A549 (cell line): Measurements from ENCODE around the gene ASB1. TPM values are rescaled to one million over a fixed set of nuclear protein-coding genes. Genes with fewer than 3 reads are reported as not detected.

Experiments
- ATAC-seq, 2 experiments: fragments of 200-7000 bp in 1 of 2; fragments of >200 bp in 1 of 2; cut with Nextera tagmentation in 1 of 2; cut with Tn5 transposase in 1 of 2; 3 replicates each; pipeline versions ENCODE4 v1.8.0 to v1.9.1; 2018 to 2020; ENCODE audit warnings: mild to moderate bottlenecking in 1 of 2, moderate library complexity in 1 of 2
- CTCF ChIA-PET: fragments of 300-600 bp; sonication (Branson Sonifier 250); formaldehyde crosslinking; extraction: SDS; loops from one replicate; lab custom pipeline; 2021; ENCODE audit warnings: antibody characterized with exemption, inconsistent platforms; lab: Yijun Ruan, JAX
- POLR2A ChIA-PET: fragments of 350-600 bp; formaldehyde crosslinking; extraction: SDS; loops from one replicate; lab custom pipeline; 2021; ENCODE audit warnings: antibody characterized with exemption, inconsistent platforms; lab: Yijun Ruan, JAX
- DNase-seq, 2 experiments: peaks; one replicate each; pipeline versions ENCODE4 v3.0.0 to v3.0.0-alpha.2; 2011 to 2016; ENCODE audit warnings: low read depth in 1 of 2, low spot score in 1 of 2
- FAIRE-seq: peaks from 2 replicates; lab custom pipeline; 2011; peaks lifted over from hg19 to GRCh38; lab: Jason Lieb, UNC
- H3K27ac ChIP-seq, 2 experiments: fragments of >200 bp; sonication (Bioruptor Twin); formaldehyde crosslinking; 3 replicates each; pipeline ENCODE4 v1.5.1; 2016 to 2017
- H3K4me1 ChIP-seq: fragments of >200 bp; sonication (Bioruptor Twin); formaldehyde crosslinking; 3 replicates; pipeline ENCODE4 v1.6.1; 2016
- H3K4me2 ChIP-seq: fragments of >200 bp; sonication (Bioruptor Twin); formaldehyde crosslinking; 3 replicates; pipeline ENCODE4 v1.6.1; 2016
- H3K4me3 ChIP-seq: fragments of >200 bp; sonication (Bioruptor Twin); formaldehyde crosslinking; 3 replicates; pipeline ENCODE4 v1.5.1; 2016
- H3K9me3 ChIP-seq: fragments of >200 bp; sonication (Bioruptor Twin); formaldehyde crosslinking; 3 replicates; pipeline ENCODE4 v1.6.1; 2016
- BHLHE40 ChIP-seq: IDR thresholded peaks from 2 replicates; pipeline ENCODE4 v1.6.1; 2012; ENCODE audit warnings: low read depth, low read length, inconsistent platforms
- CEBPB ChIP-seq, 2 experiments: fragments of >200 bp in 1 of 2; sonication (Bioruptor Twin) in 1 of 2; formaldehyde crosslinking in 1 of 2; IDR thresholded peaks; 2 replicates each; pipeline ENCODE4 v1.6.1; 2012 to 2016
- CHD4 ChIP-seq: fragments of 200-600 bp; sonication (generic); IDR thresholded peaks from 2 replicates; pipeline ENCODE4 v1.6.1; 2016; ENCODE audit warnings: antibody characterized with exemption, mild to moderate bottlenecking, borderline replicate concordance
- EHF ChIP-seq: fragments of 250-450 bp; sonication (Bioruptor Pico); IDR thresholded peaks from 2 replicates; pipeline ENCODE4 v1.5.0; 2020; ENCODE audit warnings: mild to moderate bottlenecking
- EP300 ChIP-seq, 2 experiments: fragments of >200 bp; sonication (Bioruptor Twin); formaldehyde crosslinking; IDR thresholded peaks; 2 replicates in 1 of 2; 3 replicates in 1 of 2; pipeline ENCODE4 v1.6.1; 2016 to 2017
- FOSL2 ChIP-seq, 2 experiments: fragments of 450-650 bp in 1 of 2; fragments of >200 bp in 1 of 2; sonication (Bioruptor Twin) in 1 of 2; formaldehyde crosslinking; IDR thresholded peaks; 2 replicates each; pipeline versions ENCODE4 v1.5.0 to v1.6.1; 2016 to 2020; ENCODE audit warnings: mild to moderate bottlenecking in 1 of 2, moderate library complexity in 1 of 2
- GATA3 ChIP-seq: IDR thresholded peaks from 2 replicates; pipeline ENCODE4 v1.6.1; 2012; ENCODE audit warnings: borderline replicate concordance
- HDAC2 ChIP-seq: fragments of 200-600 bp; sonication (generic); IDR thresholded peaks from 2 replicates; pipeline ENCODE4 v1.6.1; 2016
- HEYL ChIP-seq: fragments of 250-450 bp; sonication (Bioruptor Pico); IDR thresholded peaks from 2 replicates; pipeline ENCODE4 v1.8.0; 2021; ENCODE audit warnings: mild to moderate bottlenecking, moderate library complexity
- HOXB5 ChIP-seq: fragments of 250-450 bp; sonication (Bioruptor Pico); IDR thresholded peaks from 2 replicates; pipeline ENCODE4 v1.5.0; 2020; ENCODE audit warnings: mild to moderate bottlenecking, moderate library complexity
- JUN ChIP-seq, 2 experiments: fragments of >200 bp; sonication (Bioruptor Twin); formaldehyde crosslinking; IDR thresholded peaks; 2 replicates in 1 of 2; 3 replicates in 1 of 2; pipeline ENCODE4 v1.6.1; 2016 to 2017
- JUNB ChIP-seq: fragments of >200 bp; sonication (Bioruptor Twin); formaldehyde crosslinking; IDR thresholded peaks from 2 replicates; pipeline ENCODE4 v1.6.1; 2016
- MYC ChIP-seq: IDR thresholded peaks from 2 replicates; pipeline ENCODE4 v1.6.1; 2012; ENCODE audit warnings: mild to moderate bottlenecking, inconsistent platforms, low read length, improper control_type of control experiment, borderline replicate concordance
- NFE2L2 ChIP-seq: fragments of 150-350 bp; conservative IDR thresholded peaks from 2 replicates; pipeline ENCODE4 v1.6.1; 2014; ENCODE audit warnings: low read length
- NPAS2 ChIP-seq: fragments of 250-450 bp; sonication (Bioruptor Pico); IDR thresholded peaks from 2 replicates; pipeline ENCODE4 v1.8.0; 2022; ENCODE audit warnings: mild to moderate bottlenecking, moderate library complexity, borderline replicate concordance
- PHF8 ChIP-seq: fragments of 200-600 bp; sonication (generic); IDR thresholded peaks from 2 replicates; pipeline ENCODE4 v1.6.1; 2016; ENCODE audit warnings: low read depth, mild to moderate bottlenecking, antibody characterized with exemption, moderate library complexity, borderline replicate concordance
- POLR2A ChIP-seq: IDR thresholded peaks from 2 replicates; pipeline ENCODE4 v1.6.1; 2012; ENCODE audit warnings: mild to moderate bottlenecking, low read length
- RAD21 ChIP-seq, 2 experiments: fragments of >200 bp in 1 of 2; sonication (Bioruptor Twin) in 1 of 2; formaldehyde crosslinking in 1 of 2; IDR thresholded peaks in 1 of 2; conservative IDR thresholded peaks in 1 of 2; 2 replicates in 1 of 2; 3 replicates in 1 of 2; pipeline ENCODE4 v1.6.1; 2012 to 2018; ENCODE audit warnings: inconsistent platforms in 1 of 2
- SMC3 ChIP-seq: fragments of >200 bp; sonication (Bioruptor Twin); formaldehyde crosslinking; IDR thresholded peaks from 3 replicates; pipeline ENCODE4 v1.6.1; 2018; ENCODE audit warnings: inconsistent platforms
- TFCP2L1 ChIP-seq: fragments of 250-450 bp; sonication (Bioruptor Pico); IDR thresholded peaks from 2 replicates; pipeline ENCODE4 v1.5.0; 2021; ENCODE audit warnings: mild to moderate bottlenecking
- TP53 ChIP-seq: fragments of 250-450 bp; sonication (Bioruptor Pico); IDR thresholded peaks from 2 replicates; pipeline ENCODE4 v1.5.0; 2021; ENCODE audit warnings: mild to moderate bottlenecking, moderate library complexity
- WGBS: methylation state at CpG from one replicate; pipeline ENCODE4 v1.1.6; 2017; ENCODE audit errors: missing lambda C conversion rate; 5-methylcytosine and 5-hydroxymethylcytosine counted together
- polyA plus RNA-seq, 4 experiments: library from polyadenylated mRNA; depleted of rRNA in 3 of 4; stranded (reverse); fragments of >200 nt; fragmentation: RNase III in 1 of 4; extraction: RNeasy Plus Mini Kit Qiagen cat#74134 plus additional on column Dnase treatment in 1 of 4; gene quantifications; 2 replicates in 3 of 4; 3 replicates in 1 of 4; pipeline ENCODE4 v1.2.3, GENCODE V29; 2011 to 2017
- TF ChIP-seq, protein P1 (sequence below): IDR thresholded peaks from 2 replicates; pipeline ENCODE4 v1.6.1; 2012
- TF ChIP-seq, protein P2 (sequence below): fragments of >200 bp; sonication (Bioruptor Twin); formaldehyde crosslinking; IDR thresholded peaks from 2 replicates; pipeline ENCODE4 v1.6.1; 2016
- TF ChIP-seq, protein P3 (sequence below): fragments of >200 bp; sonication (Bioruptor Twin); formaldehyde crosslinking; IDR thresholded peaks from 3 replicates; pipeline ENCODE4 v1.5.1; 2016
- TF ChIP-seq, protein P4 (sequence below): fragments of >200 bp; sonication (Bioruptor Twin); formaldehyde crosslinking; IDR thresholded peaks from 3 replicates; pipeline ENCODE4 v1.6.1; 2016
- TF ChIP-seq, protein P5 (sequence below): IDR thresholded peaks from 2 replicates; pipeline ENCODE4 v1.6.1; 2012
- TF ChIP-seq, protein P6 (sequence below): fragments of 150-350 bp; IDR thresholded peaks from 2 replicates; pipeline ENCODE4 v1.6.1; 2014; ENCODE audit warnings: low read depth, mild to moderate bottlenecking, low read length

ASB1 gene
- polyA plus RNA-seq, 2 of the 4 experiments (the other 2 are of a cell fraction), result 24.6 to 42.7 TPM

DNA sequence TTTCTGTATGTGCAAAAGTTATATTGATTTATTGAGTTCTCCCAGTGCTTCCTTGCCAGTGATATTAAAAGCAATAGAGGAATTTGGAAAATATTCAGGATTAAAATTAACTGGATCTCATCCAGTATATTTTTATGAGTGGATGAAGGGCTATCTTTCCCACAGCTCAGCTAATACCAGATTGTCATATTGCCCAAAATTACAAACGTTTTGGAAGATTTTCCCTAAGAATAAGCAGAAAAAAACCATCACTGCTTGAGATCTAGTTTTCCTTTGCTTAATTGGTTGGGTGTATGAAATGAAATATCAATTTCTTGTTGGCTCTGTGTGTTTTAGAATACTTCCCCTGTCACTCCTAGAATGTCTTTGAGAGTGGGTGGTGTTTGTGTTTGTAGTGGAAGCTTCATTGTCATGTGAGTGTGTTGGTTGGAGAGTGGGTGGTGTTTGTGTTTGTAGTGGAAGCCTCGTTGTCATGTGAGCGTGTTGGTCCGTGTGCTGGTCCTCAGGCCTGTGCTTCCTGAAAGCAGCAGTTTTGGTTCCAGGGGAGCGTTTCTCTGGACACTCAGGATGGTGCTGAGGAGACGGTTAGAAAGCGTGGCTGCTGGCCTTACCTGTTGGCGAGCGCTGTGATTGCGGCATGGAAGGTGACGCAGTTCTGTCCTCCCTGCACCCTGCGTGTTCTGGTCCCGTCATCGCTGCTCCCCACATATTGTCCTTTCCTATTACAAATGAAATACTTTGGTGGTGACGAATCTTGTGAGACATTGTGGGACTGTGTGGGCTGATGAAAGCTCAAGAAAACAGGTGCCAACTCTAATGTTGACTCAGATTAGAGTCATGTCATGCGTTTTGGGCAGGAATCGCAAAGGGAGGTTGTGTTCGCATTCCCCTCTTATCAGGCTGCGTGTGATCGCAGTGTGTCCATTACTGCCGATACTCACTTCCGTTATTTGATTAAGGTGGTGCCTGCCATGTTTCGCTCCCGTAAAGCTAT is 12.4 kb downstream of the ASB1 start:
- TF ChIP-seq JUNB (peak; percentile 87), CEBPB (IDR thresholded peaks at IDR 0.05) (peak; percentile 42 to 81; a peak in 2 of 4 replicates), POLR2A (no peak), FOSL2 (IDR thresholded peaks at IDR 0.05) (peak; percentile 87), FOSL2 (CRISPR knock-in tag; IDR thresholded peaks at IDR 0.05) (peak; percentile 82), SMC3 (peak; percentile 30; the same call in 2 of the 3 replicates), NFE2L2 (no peak), BHLHE40 (no peak), GATA3 (peak; percentile 87; the same call in 1 of the 2 replicates), HEYL (CRISPR knock-in tag) (0 out of 2 replicates have a peak, but pooled peaks have one; percentile 40), TP53 (CRISPR knock-in tag) (no peak), JUN (IDR thresholded peaks at IDR 0.05) (peak; percentile 75 to 91; a peak in 4 of 5 replicates), EP300 (IDR thresholded peaks at IDR 0.05) (peak; percentile 91 to 94; a peak in 3 of 5 replicates), CHD4 (no peak), RAD21 (conservative IDR thresholded peaks at IDR 0.05 in 1 of 2, IDR thresholded peaks at IDR 0.05 in 1 of 2) (peak in 1 of 2 experiments; percentile 33; a peak in 1 of 5 replicates)
- TF ChIP-seq, protein P1, sequence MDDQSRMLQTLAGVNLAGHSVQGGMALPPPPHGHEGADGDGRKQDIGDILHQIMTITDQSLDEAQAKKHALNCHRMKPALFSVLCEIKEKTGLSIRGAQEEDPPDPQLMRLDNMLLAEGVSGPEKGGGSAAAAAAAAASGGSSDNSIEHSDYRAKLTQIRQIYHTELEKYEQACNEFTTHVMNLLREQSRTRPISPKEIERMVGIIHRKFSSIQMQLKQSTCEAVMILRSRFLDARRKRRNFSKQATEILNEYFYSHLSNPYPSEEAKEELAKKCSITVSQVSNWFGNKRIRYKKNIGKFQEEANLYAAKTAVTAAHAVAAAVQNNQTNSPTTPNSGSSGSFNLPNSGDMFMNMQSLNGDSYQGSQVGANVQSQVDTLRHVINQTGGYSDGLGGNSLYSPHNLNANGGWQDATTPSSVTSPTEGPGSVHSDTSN, result 0 out of 2 replicates have a peak, but pooled peaks have one; percentile 47
- TF ChIP-seq, protein P2, sequence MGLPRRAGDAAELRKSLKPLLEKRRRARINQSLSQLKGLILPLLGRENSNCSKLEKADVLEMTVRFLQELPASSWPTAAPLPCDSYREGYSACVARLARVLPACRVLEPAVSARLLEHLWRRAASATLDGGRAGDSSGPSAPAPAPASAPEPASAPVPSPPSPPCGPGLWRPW, result 0 out of 2 replicates have a peak, but pooled peaks have one; percentile 7
- TF ChIP-seq, protein P3, sequence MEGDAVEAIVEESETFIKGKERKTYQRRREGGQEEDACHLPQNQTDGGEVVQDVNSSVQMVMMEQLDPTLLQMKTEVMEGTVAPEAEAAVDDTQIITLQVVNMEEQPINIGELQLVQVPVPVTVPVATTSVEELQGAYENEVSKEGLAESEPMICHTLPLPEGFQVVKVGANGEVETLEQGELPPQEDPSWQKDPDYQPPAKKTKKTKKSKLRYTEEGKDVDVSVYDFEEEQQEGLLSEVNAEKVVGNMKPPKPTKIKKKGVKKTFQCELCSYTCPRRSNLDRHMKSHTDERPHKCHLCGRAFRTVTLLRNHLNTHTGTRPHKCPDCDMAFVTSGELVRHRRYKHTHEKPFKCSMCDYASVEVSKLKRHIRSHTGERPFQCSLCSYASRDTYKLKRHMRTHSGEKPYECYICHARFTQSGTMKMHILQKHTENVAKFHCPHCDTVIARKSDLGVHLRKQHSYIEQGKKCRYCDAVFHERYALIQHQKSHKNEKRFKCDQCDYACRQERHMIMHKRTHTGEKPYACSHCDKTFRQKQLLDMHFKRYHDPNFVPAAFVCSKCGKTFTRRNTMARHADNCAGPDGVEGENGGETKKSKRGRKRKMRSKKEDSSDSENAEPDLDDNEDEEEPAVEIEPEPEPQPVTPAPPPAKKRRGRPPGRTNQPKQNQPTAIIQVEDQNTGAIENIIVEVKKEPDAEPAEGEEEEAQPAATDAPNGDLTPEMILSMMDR, result no peak
- TF ChIP-seq, protein P4, sequence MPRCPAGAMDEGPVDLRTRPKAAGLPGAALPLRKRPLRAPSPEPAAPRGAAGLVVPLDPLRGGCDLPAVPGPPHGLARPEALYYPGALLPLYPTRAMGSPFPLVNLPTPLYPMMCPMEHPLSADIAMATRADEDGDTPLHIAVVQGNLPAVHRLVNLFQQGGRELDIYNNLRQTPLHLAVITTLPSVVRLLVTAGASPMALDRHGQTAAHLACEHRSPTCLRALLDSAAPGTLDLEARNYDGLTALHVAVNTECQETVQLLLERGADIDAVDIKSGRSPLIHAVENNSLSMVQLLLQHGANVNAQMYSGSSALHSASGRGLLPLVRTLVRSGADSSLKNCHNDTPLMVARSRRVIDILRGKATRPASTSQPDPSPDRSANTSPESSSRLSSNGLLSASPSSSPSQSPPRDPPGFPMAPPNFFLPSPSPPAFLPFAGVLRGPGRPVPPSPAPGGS, result peak; percentile 37; the same call in 1 of the 3 replicates
- TF ChIP-seq, protein P5, sequence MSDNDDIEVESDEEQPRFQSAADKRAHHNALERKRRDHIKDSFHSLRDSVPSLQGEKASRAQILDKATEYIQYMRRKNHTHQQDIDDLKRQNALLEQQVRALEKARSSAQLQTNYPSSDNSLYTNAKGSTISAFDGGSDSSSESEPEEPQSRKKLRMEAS, result peak; percentile 84
- peak overlapping the region; percentile 12; the same call in 2 of the 3 replicates for H3K4me3 ChIP-seq
- WGBS, result 46% methylated on average over 24 of the region's 24 CpGs
- FAIRE-seq (no peak), ATAC-seq (peak; percentile 90 to 92), DNase-seq (peak; percentile 55 to 91)
- peak overlapping the region; percentile 85 to 87 for H3K27ac ChIP-seq
- CTCF ChIA-PET, result interaction anchor here (0.8 to 2.1 kb wide), 4 partner anchors 12 to 183 kb away, joined by 3 to 10 read pairs (median 4); no protein-coding TSS in a partner anchor
- no peaks in the 10 kb centered on the region for H3K9me3 ChIP-seq
- POLR2A ChIA-PET, result no interaction called here
- H3K4me1 ChIP-seq, result peaks cover 63% of the 10 kb centered on the region
- peak overlapping the region; percentile 63 for H3K4me2 ChIP-seq

DNA sequence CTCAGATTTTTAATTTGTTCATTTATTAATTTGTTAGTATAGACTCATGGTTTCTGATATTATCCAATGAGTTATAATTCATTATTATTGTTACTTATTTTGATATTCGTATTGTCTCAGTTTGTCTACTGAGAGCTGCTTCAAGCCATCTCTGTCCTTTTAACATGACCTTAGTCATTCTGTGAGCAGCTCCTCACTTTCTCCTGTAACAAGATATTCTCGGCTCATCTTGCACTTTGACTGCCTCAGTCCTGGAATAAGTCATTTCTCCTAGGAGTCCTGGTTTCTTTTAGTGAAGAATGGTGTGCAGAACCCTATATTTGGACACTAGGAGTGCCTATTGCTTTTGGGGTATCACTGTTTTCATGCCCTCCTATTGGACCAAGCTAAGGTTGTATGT is 13.2 kb downstream of the ASB1 start:
- ChIA-PET CTCF (interaction anchor here (0.8 to 1.2 kb wide), 4 partner anchors 13 to 345 kb away, joined by 3 to 4 read pairs (median 4); no protein-coding TSS in a partner anchor), POLR2A (no interaction called here)
- Histone ChIP-seq H3K9me3 (no peaks in the 10 kb centered on the region), H3K4me2 (peak overlapping the region; percentile 63), H3K4me1 (peaks cover 59% of the 10 kb centered on the region), H3K4me3 (peak overlapping the region; percentile 12; the same call in 2 of the 3 replicates), H3K27ac (peak overlapping the region; percentile 85 to 87)
- no peak for DNase-seq
- no peak for FAIRE-seq
- WGBS, result 71% methylated on average over 2 of the region's 2 CpGs
- ATAC-seq, result peak in 1 of 2 experiments; percentile 7; a peak in 1 of 6 replicates
- TF ChIP-seq HEYL (CRISPR knock-in tag), result no peak
- TF ChIP-seq, protein P2, result no peak
- no peak for TF ChIP-seq EHF
- no peak for TF ChIP-seq MYC
- no peak for TF ChIP-seq NPAS2 (CRISPR knock-in tag)
- TF ChIP-seq JUNB, result no peak
- TF ChIP-seq, protein P1, result no peak
- TF ChIP-seq TFCP2L1 (CRISPR knock-in tag), result no peak
- TF ChIP-seq HDAC2, result no peak
- TF ChIP-seq JUN (IDR thresholded peaks at IDR 0.05), result no peak
- TF ChIP-seq HOXB5, result no peak
- TF ChIP-seq, protein P6, sequence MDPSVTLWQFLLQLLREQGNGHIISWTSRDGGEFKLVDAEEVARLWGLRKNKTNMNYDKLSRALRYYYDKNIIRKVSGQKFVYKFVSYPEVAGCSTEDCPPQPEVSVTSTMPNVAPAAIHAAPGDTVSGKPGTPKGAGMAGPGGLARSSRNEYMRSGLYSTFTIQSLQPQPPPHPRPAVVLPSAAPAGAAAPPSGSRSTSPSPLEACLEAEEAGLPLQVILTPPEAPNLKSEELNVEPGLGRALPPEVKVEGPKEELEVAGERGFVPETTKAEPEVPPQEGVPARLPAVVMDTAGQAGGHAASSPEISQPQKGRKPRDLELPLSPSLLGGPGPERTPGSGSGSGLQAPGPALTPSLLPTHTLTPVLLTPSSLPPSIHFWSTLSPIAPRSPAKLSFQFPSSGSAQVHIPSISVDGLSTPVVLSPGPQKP, result no peak
- no peak for TF ChIP-seq PHF8
